Esophagus squamous epithelium (tissue), 4 donors: Measurements from ENCODE around the gene SERPINB5.
A peak's percentile ranks its signal among the peaks of the same experiment; 100 is the strongest.

ENCODE experiments used
- POLR2A ChIP-seq, 4 donors: fragments of 450-650 bp; IDR thresholded peaks; one replicate each; pipeline ENCODE4 v1.6.1; 2017; ENCODE audit warnings: antibody characterized with exemption in 4 of 4, mild to moderate bottlenecking in 4 of 4, moderate library complexity in 3 of 4
- TF ChIP-seq, protein P1 (sequence below), 6 experiments: fragments of 450-650 bp in 4 of 6; fragments of 200-600 bp in 2 of 6; sonication (generic) in 2 of 6; IDR thresholded peaks; one replicate each; pipeline ENCODE4 v1.5.1; 2016 to 2019; ENCODE audit warnings: antibody characterized with exemption in 6 of 6, mild to moderate bottlenecking in 4 of 6, moderate library complexity in 4 of 6

DNA sequence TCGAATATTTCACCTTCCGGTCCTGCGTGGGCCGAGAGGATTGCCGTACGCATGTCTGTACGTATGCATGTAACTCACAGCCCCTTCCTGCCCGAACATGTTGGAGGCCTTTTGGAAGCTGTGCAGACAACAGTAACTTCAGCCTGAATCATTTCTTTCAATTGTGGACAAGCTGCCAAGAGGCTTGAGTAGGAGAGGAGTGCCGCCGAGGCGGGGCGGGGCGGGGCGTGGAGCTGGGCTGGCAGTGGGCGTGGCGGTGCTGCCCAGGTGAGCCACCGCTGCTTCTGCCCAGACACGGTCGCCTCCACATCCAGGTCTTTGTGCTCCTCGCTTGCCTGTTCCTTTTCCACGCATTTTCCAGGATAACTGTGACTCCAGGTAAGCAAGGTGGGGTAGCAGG, at the start of gene SERPINB5:
- TF ChIP-seq, protein P1, sequence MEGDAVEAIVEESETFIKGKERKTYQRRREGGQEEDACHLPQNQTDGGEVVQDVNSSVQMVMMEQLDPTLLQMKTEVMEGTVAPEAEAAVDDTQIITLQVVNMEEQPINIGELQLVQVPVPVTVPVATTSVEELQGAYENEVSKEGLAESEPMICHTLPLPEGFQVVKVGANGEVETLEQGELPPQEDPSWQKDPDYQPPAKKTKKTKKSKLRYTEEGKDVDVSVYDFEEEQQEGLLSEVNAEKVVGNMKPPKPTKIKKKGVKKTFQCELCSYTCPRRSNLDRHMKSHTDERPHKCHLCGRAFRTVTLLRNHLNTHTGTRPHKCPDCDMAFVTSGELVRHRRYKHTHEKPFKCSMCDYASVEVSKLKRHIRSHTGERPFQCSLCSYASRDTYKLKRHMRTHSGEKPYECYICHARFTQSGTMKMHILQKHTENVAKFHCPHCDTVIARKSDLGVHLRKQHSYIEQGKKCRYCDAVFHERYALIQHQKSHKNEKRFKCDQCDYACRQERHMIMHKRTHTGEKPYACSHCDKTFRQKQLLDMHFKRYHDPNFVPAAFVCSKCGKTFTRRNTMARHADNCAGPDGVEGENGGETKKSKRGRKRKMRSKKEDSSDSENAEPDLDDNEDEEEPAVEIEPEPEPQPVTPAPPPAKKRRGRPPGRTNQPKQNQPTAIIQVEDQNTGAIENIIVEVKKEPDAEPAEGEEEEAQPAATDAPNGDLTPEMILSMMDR (IDR thresholded peaks at IDR 0.05) = no peak
- peak in 3 of 4 donors; percentile 65 to 84 (median 66) for TF ChIP-seq POLR2A (IDR thresholded peaks at IDR 0.05)
